ENCODE measurements around the gene PACRG.

The PACRG gene

DNA sequence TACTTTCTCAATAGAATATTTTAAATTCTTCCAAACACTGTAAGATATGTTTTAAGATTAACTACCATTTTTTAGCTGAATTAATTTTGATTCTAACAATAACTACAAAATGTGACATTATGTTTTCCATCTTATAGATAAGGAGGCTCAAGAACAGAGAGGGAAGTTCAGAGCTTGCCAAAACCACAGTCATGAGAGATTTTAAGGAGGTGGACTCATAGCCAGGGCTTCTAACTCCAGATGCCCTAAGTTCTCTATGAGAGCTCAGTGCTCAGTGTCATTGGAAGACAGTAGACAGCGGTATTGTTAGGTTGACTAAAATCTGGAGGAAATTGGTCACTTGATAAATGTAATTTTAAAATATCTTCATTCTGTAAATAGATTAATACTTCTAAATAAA, 144.2 kb downstream of the PACRG start:
- DNase-seq, result no peak

DNA sequence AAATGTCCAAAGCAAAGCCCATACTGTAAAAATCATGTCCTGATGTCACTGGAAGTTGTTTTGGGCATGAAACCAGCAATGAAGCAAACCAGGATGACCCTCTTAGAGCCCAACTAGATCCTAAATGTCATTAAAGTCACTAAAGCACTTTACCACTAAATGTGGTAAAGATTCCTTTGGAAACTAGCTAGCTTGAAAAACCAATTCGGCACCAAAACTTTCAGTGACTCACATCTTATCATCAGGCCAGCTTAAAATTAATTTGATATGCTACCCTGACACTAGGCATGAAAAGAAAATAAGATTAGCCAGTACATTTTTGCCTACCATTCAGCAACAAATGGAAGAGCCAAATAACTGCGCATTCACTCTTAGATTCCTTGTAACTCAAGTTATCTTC, 145.8 kb downstream of the PACRG start:
- no peak for DNase-seq

DNA sequence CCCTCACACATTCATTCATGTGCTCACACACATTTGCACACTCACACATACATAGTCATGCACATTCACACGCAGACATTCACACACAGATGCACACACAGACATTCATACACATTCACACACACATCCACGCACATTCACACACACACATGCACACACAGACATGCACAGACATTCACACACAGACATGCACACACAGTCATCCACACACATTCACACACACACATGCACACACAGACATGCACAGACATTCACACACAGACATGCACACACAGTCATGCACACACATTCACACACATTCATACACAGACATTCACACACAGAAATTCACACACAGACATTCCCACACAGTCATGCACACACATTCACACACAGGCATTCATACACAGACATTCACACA, 147.3 kb downstream of the PACRG start:
- no peak for DNase-seq

DNA sequence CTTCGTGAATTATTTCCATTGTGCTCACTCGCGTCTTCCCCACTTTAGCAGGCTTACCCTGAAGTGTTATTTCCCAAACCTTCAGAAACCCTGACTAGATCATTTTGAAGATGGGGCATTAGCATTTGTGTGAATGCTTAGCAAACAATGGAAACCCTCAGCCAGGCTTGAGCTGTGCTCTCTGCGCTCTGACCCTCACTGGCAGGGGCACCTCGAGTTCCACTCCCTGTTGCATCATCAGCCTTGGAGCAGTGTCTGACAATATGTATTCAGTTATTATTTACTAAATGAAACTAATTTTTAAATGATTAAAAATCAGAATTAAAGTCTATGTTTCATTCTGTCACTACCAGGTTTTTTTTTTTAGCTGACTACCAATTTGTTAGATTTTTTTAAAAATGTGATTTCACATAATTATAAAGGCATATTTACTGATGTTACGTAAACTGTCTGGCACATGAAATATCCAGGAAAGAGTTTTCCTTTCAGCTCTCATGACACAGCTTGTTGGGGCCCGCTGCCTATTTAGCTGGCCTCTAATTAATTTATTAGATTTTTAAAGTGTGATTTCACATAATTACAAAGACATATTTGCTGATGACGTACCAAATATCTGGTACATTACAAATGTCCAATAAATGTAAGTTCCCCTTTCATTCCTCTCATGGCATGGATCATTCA, 155.2 kb downstream of the PACRG start:
- DNase-seq, result no peak

DNA sequence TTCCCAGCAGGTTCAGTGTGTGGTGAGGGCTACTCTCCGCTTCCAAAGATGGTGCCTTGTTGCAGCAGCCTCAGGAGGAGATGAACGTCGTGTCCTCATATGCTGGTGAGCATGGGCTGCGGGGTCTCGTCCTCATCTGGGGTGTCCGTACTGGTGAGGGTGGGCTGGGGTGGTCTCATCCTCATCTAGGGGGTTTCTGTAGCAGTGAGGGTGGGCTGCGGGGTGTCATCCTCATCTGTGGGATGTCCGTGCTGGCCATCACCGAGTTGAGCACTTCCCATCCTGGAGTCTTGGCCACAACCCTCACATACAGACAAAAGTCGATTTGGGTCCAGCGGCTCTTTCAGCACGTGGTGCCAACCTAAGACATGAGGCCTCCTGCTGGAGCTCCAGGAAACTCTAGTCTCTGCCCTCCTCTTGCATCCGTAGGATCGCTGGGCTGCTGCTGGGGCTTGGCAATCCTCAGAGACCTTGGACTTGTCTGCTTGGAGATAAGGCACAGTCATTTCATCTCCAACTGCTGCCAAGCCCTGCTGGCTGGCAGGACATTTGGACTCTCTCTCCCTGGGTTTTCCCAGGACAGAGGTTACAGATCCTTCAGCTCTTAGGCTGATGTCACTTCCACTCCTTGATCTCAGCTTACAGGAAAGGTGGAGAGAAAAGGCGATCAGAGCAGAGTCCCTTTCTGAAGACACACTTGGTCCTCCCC, 160.4 kb downstream of the PACRG start:
- DNase-seq, result no peak

DNA sequence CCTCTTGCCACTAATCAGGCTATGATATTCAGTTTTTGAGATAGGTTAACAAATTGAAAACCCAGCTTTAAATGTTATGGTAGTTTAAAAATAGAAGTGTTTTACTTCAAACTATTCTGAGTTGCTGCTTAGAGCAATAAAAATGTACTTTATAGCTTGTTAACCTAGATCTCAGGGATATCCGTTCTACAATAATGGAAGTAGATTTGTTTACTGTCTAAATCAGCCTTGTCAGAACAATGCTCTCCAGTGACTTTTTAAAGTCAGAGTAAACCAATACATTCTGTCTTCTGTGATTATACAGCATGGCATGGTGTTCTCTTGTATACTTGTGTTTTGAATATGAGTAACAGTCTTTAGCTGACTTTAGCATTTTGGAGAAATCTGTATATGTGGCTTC, 161.5 kb downstream of the PACRG start:
- DNase-seq, result no peak

DNA sequence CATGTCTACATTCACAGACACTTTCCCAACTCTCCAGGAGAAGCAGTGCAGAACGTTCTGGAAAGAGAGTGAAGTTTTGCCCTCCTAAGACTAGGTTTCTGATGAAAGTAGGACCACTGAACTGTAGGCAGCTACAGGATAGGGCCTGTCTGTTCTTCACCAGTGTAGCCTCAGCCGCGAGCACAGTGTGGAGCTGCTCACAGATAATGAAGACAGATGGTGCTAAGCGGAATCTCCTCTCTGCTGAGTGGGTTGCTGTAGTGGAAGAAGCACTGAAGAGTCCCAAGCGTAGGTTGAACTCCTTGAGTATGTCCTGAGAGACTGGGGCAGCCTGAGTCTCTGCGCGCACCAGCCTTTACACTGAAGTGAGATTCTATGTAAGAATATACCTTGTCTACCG, 170.2 kb downstream of the PACRG start:
- DNase-seq, result no peak

DNA sequence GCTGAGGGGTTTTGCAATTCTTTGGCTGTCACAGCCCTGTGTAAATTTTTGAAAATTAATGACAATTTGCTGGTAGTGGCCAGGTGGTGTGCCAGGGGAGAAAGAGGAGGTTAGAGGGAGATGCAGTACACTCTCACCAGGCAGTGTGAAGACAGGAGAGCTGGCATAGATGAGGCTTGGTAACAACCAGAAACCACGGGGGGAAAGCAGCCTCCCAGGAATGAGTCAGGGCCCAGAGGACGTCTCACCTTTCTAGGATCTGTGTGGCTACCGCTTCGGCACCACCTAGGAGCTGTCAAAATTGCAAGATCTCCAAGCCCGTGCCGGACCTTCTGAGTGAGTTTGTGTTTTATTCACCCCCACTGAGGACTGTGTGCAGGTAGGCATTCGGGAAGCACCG, 171.4 kb downstream of the PACRG start:
- no peak for DNase-seq

DNA sequence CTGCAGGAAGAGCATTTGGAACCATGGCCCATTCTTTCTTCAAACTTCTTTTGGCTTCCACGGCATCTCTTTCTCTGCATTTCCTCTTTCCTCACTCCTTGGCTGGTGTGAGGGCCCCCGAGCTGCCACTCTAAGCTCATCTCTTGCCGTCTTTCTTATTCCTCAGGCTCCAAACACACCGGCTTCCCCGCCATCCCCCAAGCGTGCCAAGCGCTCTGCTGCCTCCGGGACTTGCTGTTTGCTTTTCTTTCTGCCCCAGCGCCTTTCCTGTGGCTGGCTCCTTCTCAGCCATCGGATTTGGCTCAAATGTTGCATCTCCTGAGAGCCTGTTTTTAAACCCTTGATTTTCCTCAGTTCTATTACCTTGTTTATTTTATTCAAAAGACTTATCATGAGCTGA, 172.7 kb downstream of the PACRG start:
- no peak for DNase-seq

DNA sequence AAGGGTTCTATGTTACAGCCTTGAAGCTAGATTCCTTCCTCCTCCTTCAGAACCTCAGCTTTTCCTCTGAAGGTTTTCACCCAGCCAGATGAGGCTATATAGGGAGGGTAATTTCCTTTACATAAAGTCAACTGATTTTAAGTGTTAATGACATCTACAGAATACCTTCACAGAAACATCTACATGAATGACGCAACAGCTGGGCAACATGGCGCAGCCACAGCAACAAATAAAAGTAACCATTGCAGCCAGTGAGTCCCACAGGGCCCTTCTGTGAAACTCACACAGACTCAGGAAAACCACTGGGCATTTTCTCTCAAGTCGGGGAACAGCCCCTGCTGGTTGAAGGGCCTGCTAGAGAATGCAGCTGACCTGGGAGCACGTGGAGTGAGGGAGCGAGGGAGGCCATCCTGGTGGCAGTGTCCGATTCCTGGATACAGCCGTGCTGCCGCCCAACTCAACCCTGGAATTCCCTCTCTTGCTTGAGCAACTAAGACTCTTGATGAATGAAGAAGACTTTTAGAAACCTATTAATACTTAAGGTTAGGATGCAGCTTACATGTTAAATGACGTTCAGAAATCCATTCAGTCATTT, 176.4 kb downstream of the PACRG start:
- DNase-seq, result no peak

DNA sequence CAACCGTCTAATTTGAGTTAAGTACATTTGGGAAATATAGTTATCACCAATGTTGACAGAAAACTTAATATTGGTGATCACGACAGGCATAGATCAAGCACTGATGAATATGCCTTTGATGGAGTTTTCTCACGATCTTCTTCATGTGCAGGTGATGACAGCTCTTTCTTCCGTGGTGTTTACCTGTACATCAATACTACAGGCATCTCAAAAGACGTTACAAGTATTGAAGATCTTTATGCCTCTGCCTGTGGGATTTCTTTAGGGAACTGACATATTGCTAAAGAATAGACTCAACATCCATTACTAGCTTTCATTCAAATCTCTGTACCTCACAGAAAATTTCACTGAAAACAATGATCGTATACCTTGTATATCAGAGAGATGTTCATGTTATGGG, 178.7 kb downstream of the PACRG start:
- no peak for DNase-seq

DNA sequence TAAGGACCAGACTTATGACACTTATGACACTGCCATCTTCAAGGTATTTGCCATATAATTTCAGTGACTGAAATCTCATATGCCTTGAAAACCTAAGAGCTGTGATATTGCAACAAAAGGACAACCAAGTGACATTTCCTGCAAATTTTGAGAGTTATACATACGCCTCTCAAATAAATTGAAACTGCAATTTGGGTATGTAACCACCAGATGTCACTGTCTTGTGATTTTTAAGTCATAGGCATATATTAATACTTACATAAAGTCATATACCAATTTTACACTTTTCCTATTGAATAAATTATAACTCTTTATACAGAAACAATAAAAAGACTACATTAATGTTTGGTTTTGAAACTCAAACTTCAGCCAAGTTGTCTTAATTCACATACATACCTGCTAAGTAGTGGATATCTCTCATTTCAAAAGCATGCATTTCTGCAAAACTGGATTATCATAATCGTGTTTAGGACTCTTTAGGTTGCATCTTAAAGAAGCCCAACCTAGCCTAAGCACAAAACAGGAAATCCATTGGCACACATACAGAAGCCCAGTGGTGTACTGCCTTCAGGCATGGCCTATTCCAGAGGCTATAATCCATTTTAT, 180.2 kb downstream of the PACRG start:
- no peak for DNase-seq

DNA sequence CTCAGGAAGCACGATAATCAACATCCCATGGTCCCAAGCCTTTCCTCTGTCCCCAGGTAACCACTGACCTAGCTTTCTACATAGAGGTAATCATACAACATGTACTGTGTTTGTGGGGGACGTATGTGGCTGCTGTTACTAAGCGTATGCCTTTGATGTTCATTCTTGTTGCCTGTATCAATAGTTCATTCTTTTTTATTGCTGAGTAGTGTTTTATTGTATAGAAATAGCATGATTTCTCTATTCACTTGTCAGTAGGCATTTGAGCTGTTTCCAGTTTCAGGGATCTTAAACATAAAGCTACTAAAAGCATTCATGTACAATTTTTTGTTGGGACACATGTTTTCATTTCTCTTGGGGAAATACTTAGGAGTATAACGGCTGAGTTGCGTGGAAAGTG, 185.4 kb downstream of the PACRG start:
- DNase-seq, result no peak

DNA sequence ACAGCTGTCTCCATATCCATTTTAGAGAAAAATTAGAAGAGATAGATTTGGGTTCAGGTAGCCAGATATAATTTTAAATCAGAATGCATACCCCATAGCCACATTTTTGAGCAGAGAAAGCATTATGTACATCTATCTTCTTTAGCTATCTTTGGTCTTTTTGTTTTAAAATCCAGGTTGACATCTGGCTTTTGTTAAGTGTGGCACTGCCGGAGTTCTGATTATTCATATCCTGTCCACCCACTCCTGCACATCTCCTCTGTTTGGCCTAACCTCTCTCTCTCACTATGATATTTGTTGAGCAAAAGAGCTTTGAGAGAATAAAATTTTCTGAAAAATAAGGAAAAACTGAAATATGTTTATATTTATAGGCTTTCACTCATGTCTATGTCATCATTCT, 189.7 kb downstream of the PACRG start:
- no peak for DNase-seq

DNA sequence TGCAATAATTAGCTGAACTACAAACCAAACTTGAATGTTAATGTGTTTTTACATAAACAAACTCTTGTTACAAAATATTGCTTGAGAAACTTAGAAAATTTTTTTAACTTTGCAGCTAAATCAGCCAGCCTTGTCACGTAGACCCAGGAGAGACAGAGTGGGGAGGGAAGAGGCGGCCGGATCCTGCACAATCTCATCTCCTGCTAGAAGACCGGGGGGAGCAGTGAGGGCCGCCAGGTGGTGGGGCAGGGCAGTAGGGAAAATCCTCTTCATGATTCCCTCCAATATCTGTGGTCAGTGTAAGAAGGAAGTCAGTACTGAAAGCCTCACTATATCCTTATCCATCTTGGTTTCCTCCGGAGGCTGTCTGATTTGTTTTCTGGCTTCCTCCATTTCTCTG, 193.3 kb downstream of the PACRG start:
- no peak for DNase-seq

DNA sequence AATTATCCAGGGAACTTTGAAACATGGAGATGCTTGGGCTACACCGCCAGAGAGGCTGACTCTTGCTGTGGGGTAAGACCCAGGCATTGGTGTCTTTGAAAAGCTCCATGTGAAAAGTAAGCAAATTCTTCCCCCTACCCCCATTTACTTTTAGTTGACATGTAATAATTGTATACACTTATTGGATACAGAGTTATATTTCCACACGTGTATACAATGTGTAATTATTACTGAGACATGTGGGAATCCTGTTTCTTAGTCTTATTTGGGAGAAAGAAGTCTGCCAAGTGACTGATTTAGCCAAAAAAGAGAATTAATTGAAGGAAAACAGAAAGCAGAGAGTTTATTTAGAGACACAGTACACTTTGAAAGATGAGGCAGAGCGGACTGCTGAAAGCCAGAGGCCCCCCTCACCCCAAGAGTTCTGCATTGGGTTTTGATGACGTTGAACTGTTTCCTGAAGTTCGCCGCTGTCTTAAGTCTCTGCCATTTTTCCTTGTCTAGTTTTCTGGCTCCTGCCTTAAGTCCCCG, 193.8 kb downstream of the PACRG start:
- no peak for DNase-seq

DNA sequence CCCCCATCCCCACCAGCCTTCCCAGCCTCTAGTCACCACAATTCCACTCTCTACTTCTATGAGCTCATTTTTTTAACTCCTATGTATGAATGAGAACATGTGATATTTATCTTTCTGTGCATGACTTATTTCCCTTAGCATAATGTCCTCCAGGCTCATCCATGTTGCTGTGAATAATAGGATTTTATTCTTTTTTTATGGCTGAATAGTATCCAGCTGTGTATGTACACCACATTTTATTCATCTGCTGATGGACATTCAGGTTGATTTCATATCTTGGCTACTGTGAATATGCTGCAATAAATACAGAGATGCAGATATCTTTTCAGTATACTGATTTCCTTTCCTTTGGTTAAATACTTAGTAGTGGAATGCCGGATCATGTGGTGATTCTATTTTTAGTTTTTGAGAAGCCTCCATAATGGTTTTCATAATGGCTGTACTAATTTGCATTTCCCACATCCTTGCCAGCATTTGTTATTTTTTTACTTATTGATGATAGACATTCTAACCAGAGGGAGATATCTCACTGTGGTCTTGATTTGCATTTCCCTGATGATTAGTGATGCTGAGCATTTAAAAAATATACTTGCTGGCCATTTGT, 194.9 kb downstream of the PACRG start:
- no peak for DNase-seq

DNA sequence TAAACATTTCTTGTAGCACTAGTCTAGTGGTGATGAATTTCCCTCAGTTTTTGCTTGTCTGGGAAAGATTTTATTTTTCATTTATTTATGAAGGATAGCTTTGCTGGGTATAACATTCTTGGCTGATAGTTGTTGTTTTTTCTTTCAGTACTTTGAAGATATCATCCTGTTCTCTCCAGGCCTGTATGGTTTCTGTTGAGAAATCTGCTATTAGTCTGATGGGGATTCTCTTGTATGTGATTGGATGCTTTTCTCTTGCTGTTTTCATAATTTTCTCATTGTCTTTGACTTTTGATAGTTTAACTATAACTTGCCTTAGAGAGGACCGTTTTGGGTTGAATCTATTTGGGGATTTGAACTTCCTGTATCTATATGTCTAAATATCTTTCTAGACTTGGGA, 207.1 kb downstream of the PACRG start:
- no peak for DNase-seq

DNA sequence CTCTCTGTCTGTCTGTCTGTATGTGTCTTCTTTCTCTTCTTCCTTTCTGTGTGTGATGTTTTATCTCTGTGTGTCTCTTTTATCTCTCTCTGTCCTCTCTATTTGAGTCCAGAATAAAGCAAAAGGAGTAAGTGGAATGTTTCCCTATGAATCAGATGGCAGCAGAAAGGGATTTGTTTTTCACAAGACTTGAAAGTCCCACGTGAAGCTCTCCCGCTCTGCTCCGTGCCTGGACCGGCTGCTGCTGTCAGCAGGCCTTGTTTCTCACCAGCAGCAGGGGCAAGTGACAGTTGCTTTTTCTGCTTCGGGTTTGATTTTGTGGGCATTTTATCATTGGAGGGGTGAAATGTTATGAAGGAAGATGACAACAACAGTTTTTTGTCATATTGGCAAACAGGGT, 212.7 kb downstream of the PACRG start:
- DNase-seq, result no peak

DNA sequence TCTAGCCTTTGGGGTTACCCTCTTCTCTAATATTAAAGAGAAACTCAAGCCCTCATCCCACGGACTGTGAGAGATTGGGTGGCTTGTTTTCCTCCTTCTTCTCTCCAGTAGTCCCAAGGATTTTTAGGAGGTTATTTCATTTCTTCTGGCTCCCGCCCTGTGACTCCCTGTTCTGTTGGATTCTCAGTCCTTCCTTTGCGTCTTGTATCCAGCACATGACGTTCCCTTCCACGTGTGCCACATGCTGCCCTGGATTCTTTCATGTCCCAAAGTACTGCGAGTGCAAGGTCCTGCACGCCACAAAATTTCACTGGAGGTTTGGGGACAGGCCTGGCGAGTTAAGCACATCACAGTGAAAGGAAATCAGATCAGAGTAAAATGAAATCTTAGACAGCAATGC, 213.4 kb downstream of the PACRG start:
- no peak for DNase-seq

DNA sequence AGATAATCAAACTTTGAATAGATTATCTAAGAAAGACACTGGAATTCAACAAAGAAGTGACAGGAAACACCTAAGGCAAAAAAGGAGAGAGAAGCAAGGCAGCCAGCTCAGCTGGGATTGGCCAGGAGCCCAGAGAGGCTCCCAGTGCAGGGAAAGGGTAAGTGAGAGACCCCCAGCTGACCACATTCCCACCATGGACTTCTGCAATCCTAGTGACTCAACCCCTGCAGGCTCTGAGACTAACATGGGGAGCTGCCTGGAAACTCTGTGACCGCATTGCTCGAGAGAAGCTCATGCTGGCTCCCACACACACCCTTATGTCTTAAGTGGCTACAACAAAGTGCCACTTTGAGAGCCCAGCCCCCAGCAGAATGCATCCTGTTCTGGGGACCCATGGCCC, 215.1 kb downstream of the PACRG start:
- no peak for DNase-seq

DNA sequence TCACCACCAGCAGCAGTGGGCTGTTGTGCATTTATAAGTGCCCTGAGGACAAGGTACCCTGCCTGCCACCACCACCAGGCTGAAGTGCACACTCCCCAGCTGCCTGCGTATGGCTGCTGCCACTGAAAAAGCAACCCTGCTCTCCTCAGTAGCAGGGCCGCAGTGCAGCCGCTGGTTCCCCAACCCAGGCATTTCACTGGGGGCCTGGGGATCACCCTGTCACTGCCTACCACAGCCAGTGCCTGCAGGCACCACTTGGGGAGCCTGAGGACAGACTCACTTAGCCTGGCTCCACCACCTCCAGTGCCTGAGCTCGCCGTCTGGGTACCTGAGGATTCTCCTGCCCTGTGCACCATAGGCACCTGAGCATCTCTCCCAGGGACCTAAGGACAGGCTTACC, 215.6 kb downstream of the PACRG start:
- DNase-seq, result no peak

DNA sequence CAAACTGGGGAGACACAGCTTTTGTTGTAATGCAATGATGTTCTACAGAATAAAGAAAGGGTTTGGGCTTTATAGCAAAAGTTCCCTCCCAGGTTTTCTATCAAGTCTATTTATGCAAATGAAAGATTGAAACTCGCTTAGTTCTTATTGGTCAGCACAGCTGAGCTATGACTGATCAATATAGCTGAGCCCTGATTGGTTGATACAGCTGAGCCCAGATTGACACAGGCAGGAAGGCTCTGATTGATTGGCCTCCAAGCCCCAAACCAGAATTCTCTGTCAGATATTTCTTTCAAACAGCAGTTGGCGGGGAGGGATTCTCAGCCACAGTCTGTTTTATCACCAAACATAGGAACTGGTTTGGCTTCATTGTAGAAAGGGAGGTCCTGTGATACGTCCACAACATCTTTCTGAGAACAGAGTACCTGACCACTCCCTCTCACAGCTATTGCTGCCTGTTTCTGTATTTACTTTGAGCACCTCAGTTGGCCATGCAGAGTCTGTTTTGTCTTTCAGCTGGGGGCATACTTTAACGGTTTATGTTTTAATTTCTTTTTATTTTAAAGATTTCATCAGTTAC, 223.5 kb downstream of the PACRG start:
- no peak for DNase-seq
